IMR-90 (cell line): ENCODE measurements around the gene C12orf54. TPM values are rescaled to one million over a fixed set of nuclear protein-coding genes. Genes with fewer than 3 reads are reported as not detected.

Experiments used
- ATAC-seq: fragments of 200-7000 bp; cut with Tn5 transposase; 2 replicates; pipeline ENCODE4 v1.9.1; 2020; ENCODE audit warnings: low read depth, mild to moderate bottlenecking, moderate library complexity
- BruUV-seq: library from RNA; stranded (reverse); fragments of 400-500 nt; replicated peaks from 2 replicates; lab custom pipeline; 2021; lab: Mats Ljungman, UMichigan
- CTCF ChIA-PET: fragments of 300-600 bp; formaldehyde crosslinking; extraction: SDS; loops from one replicate; lab custom pipeline; 2021; ENCODE audit warnings: antibody characterized with exemption; lab: Yijun Ruan, JAX
- POLR2A ChIA-PET: fragments of 300-600 bp; sonication (Branson Sonifier 250); formaldehyde crosslinking; loops from one replicate; lab custom pipeline; 2022; ENCODE audit warnings: antibody characterized with exemption; ENCODE audit not compliant: unreplicated experiment; lab: Charles Lee
- DNase-seq: peaks from one replicate; pipeline ENCODE4 v3.0.0; 2013
- H2AFZ ChIP-seq: replicated peaks from 2 replicates; pipeline ENCODE3; 2013; ENCODE audit warnings: low read length, mild to moderate bottlenecking; ENCODE audit not compliant: poor library complexity
- H2AK5ac ChIP-seq: 2 replicates; pipeline ENCODE4 v1.6.1; 2013; ENCODE audit warnings: low read depth, low read length, inconsistent platforms
- H2AK9ac ChIP-seq: replicated peaks from 2 replicates; pipeline ENCODE3; 2013; ENCODE audit warnings: mild to moderate bottlenecking, low read depth, low read length, moderate library complexity; ENCODE audit not compliant: poor library complexity
- H2BK120ac ChIP-seq: 2 replicates; pipeline ENCODE4 v1.6.1; 2013; ENCODE audit warnings: low read depth, low read length, inconsistent platforms
- H2BK15ac ChIP-seq: 3 replicates; pipeline ENCODE4 v1.6.1; 2013; ENCODE audit warnings: low read depth, low read length, inconsistent platforms
- H2BK20ac ChIP-seq: 2 replicates; pipeline ENCODE4 v1.6.1; 2013; ENCODE audit warnings: low read depth, mild to moderate bottlenecking, inconsistent platforms, low read length, moderate library complexity
- H2BK5ac ChIP-seq: 2 replicates; pipeline ENCODE4 v1.6.1; 2013; ENCODE audit warnings: mild to moderate bottlenecking, low read depth, low read length, inconsistent platforms; ENCODE audit not compliant: poor library complexity, severe bottlenecking
- H3K14ac ChIP-seq: replicated peaks from 2 replicates; pipeline ENCODE4 v1.6.1; 2013; ENCODE audit warnings: low read depth, low read length, inconsistent platforms
- H3K18ac ChIP-seq: 2 replicates; pipeline ENCODE4 v1.6.1; 2013; ENCODE audit warnings: low read depth, low read length, control low read depth
- H3K23ac ChIP-seq: 2 replicates; pipeline ENCODE4 v1.6.1; 2013; ENCODE audit warnings: low read depth, low read length, inconsistent platforms
- H3K27ac ChIP-seq: 2 replicates; pipeline ENCODE4 v1.5.1; 2013; ENCODE audit warnings: mild to moderate bottlenecking, control low read depth, low read length; ENCODE audit not compliant: insufficient read depth
- H3K27me3 ChIP-seq: 2 replicates; pipeline ENCODE4 v1.6.1; 2013; ENCODE audit warnings: low read length; ENCODE audit not compliant: control insufficient read depth, insufficient read depth
- H3K36me3 ChIP-seq: 2 replicates; pipeline ENCODE4 v1.6.1; 2013; ENCODE audit warnings: low read length, mixed read lengths; ENCODE audit not compliant: control insufficient read depth, insufficient read depth
- H3K4ac ChIP-seq: 2 replicates; pipeline ENCODE4 v1.6.1; 2013; ENCODE audit warnings: low read depth, low read length, inconsistent platforms
- H3K4me1 ChIP-seq: 2 replicates; pipeline ENCODE4 v1.6.1; 2013; ENCODE audit warnings: low read length, mixed read lengths; ENCODE audit not compliant: control insufficient read depth, insufficient read depth
- H3K4me2 ChIP-seq: 2 replicates; pipeline ENCODE4 v1.6.1; 2013; ENCODE audit warnings: low read depth, mild to moderate bottlenecking, control low read depth, low read length, moderate library complexity
- H3K4me3 ChIP-seq: 2 replicates; pipeline ENCODE4 v1.5.1; 2013; ENCODE audit warnings: low read depth, mild to moderate bottlenecking, control low read depth, low read length, moderate library complexity; ENCODE audit not compliant: insufficient read depth
- H3K56ac ChIP-seq: 2 replicates; pipeline ENCODE4 v1.6.1; 2013; ENCODE audit warnings: low read length, inconsistent platforms; ENCODE audit not compliant: insufficient read depth; ENCODE audit errors: extremely low read depth
- H3K79me1 ChIP-seq, 2 experiments: 2 replicates each; pipeline ENCODE4 v1.6.1; 2013; ENCODE audit warnings: low read length in 2 of 2, inconsistent platforms in 1 of 2, low read depth in 1 of 2
- H3K9ac ChIP-seq: 2 replicates; pipeline ENCODE4 v1.6.1; 2013; ENCODE audit warnings: low read depth, low read length, control low read depth
- H3K9me1 ChIP-seq: 2 replicates; pipeline ENCODE4 v1.6.1; 2013; ENCODE audit warnings: low read length, inconsistent platforms; ENCODE audit not compliant: insufficient read depth
- H3K9me3 ChIP-seq: 2 replicates; pipeline ENCODE4 v1.6.1; 2013; ENCODE audit warnings: low read length; ENCODE audit not compliant: control insufficient read depth, insufficient read depth
- H4K20me1 ChIP-seq: 2 replicates; pipeline ENCODE4 v1.6.1; 2013; ENCODE audit warnings: low read length, inconsistent platforms; ENCODE audit not compliant: insufficient read depth
- H4K5ac ChIP-seq: 2 replicates; pipeline ENCODE4 v1.6.1; 2013; ENCODE audit warnings: mild to moderate bottlenecking, low read depth, low read length, control low read depth
- H4K8ac ChIP-seq, 2 experiments: 2 replicates each; pipeline ENCODE4 v1.6.1; 2013; ENCODE audit warnings: low read depth in 2 of 2, low read length in 2 of 2, control low read depth in 1 of 2, inconsistent platforms in 1 of 2
- H4K91ac ChIP-seq: 2 replicates; pipeline ENCODE4 v1.6.1; 2013; ENCODE audit warnings: low read depth, low read length, inconsistent platforms; ENCODE audit not compliant: insufficient read depth
- BHLHE40 ChIP-seq: fragments of 150-350 bp; IDR thresholded peaks from 2 replicates; pipeline ENCODE4 v1.6.1; 2016; ENCODE audit warnings: mild to moderate bottlenecking, low read depth, low read length
- CEBPB ChIP-seq: IDR thresholded peaks from 2 replicates; pipeline ENCODE4 v1.6.1; 2012; ENCODE audit warnings: low read depth, low read length, improper control_type of control experiment
- CHD1 ChIP-seq: IDR thresholded peaks from 2 replicates; pipeline ENCODE4 v1.6.1; 2012; ENCODE audit warnings: low read depth, low read length, improper control_type of control experiment
- FOS ChIP-seq: fragments of 150-350 bp; IDR thresholded peaks from 2 replicates; pipeline ENCODE4 v1.6.1; 2016; ENCODE audit warnings: low read depth, low read length
- MAFK ChIP-seq: IDR thresholded peaks from 2 replicates; pipeline ENCODE4 v1.6.1; 2012; ENCODE audit warnings: low read depth, low read length, improper control_type of control experiment
- MAZ ChIP-seq: IDR thresholded peaks from 2 replicates; pipeline ENCODE4 v1.6.1; 2012; ENCODE audit warnings: low read depth, mild to moderate bottlenecking, low read length, improper control_type of control experiment, moderate library complexity, borderline replicate concordance
- MXI1 ChIP-seq: IDR thresholded peaks from 2 replicates; pipeline ENCODE4 v1.6.1; 2012; ENCODE audit warnings: low read depth, mild to moderate bottlenecking, low read length, moderate library complexity, borderline replicate concordance
- NFE2L2 ChIP-seq: fragments of 150-350 bp; IDR thresholded peaks from 2 replicates; pipeline ENCODE4 v1.6.1; 2016; ENCODE audit warnings: low read depth, mild to moderate bottlenecking, low read length
- POLR2A ChIP-seq: IDR thresholded peaks from 2 replicates; pipeline ENCODE4 v1.6.1; 2012; ENCODE audit warnings: mild to moderate bottlenecking, low read depth, low read length
- RAD21 ChIP-seq: IDR thresholded peaks from 2 replicates; pipeline ENCODE4 v1.6.1; 2012; ENCODE audit warnings: low read length, improper control_type of control experiment
- RCOR1 ChIP-seq: IDR thresholded peaks from 2 replicates; pipeline ENCODE4 v1.6.1; 2012; ENCODE audit warnings: mild to moderate bottlenecking, low read length, improper control_type of control experiment; ENCODE audit not compliant: insufficient replicate concordance
- RFX5 ChIP-seq: IDR thresholded peaks from 2 replicates; pipeline ENCODE4 v1.8.0; 2012; ENCODE audit warnings: low read depth, mild to moderate bottlenecking, low read length, moderate library complexity
- SMC3 ChIP-seq: fragments of 150-350 bp; IDR thresholded peaks from 2 replicates; pipeline ENCODE4 v1.6.1; 2016; ENCODE audit warnings: low read depth, mild to moderate bottlenecking, antibody characterized with exemption, low read length, moderate library complexity
- WGBS, 2 experiments: methylation state at CpG; one replicate each; pipeline versions ENCODE4 v1.1.5 to v1.1.7; 2013; ENCODE audit warnings: missing lambda C conversion rate in 2 of 2; ENCODE audit not compliant: insufficient read length in 1 of 2; ENCODE audit errors: extremely low coverage in 2 of 2; 5-methylcytosine and 5-hydroxymethylcytosine counted together
- dilution Hi-C: fragments of 300-500 bp; cut with HindIII; formaldehyde crosslinking; loops from one replicate; pipeline ENCODE4 v1.14.3; 2018; ENCODE audit warnings: low sequenced_read_pairs; ENCODE audit not compliant: unreplicated experiment
- in situ Hi-C: fragments of 300-500 bp; cut with MboI; formaldehyde crosslinking; loops from 3 replicates; pipeline ENCODE4 v1.14.3; 2019; ENCODE audit warnings: low sequenced_read_pairs, inconsistent platforms, mixed read lengths
- intact Hi-C: fragments of 100-400 bp; cut with micrococcal nuclease; formaldehyde crosslinking; loops from 2 replicates; pipeline ENCODE4 v1.10.0; 2022
- polyA plus RNA-seq, 3 experiments: library from polyadenylated mRNA; depleted of rRNA; stranded (reverse); fragments of >200 nt; gene quantifications; 2 replicates each; pipeline ENCODE4 v1.2.3, GENCODE V29; 2012; ENCODE audit warnings: low replicate concordance in 1 of 3
- total RNA-seq: library from RNA; depleted of rRNA; stranded (reverse); fragments of >200 nt; gene quantifications from 2 replicates; pipeline ENCODE4 v1.2.3, GENCODE V29; 2012
- TF ChIP-seq, protein P1 (sequence below): fragments of 150-350 bp; IDR thresholded peaks from 2 replicates; pipeline ENCODE4 v1.6.1; 2017; ENCODE audit warnings: mild to moderate bottlenecking, antibody characterized with exemption, low read length, low read depth
- TF ChIP-seq, protein P2 (sequence below): conservative IDR thresholded peaks from 2 replicates; pipeline ENCODE4 v1.5.1; 2012; ENCODE audit warnings: mild to moderate bottlenecking, low read depth, low read length, improper control_type of control experiment
- TF ChIP-seq, protein P3 (sequence below): fragments of 150-350 bp; IDR thresholded peaks from 2 replicates; pipeline ENCODE4 v1.6.1; 2016; ENCODE audit warnings: low read depth, mild to moderate bottlenecking, low read length, moderate library complexity, borderline replicate concordance

The C12orf54 gene
- total and polyA plus RNA-seq, 2 of the 4 experiments (the other 2 are of a cell fraction) = not detected

DNA sequence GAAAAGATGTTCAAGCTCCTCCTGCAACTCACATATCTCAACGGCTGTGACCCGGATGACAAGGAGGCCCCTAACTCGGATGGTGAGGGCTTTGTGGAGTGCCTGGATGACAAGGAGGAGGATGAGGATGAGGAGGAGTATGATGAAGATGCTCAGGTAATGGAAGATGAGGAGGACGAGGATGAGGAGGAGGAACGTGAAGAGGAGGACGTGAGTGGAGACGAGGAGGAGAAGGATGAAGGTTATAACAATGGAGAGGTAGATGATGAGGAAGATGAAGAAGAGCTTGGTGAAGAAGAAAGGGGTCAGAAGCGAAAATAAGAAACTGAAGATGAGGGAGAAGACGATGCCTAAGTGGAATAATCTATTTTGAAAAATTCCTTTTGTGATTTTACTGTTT lies 9.2 kb upstream of the C12orf54 start:
- Histone ChIP-seq H3K4me1 (no peaks in the 10 kb centered on the region), H4K8ac (no peak overlapping the region), H3K36me3 (no peaks in the 10 kb centered on the region), H2BK20ac (no peak overlapping the region), H3K4me3 (no peak overlapping the region), H3K14ac (no peak overlapping the region), H3K9me3 (peaks cover 3% of the 10 kb centered on the region; the same call in 1 of the 2 replicates), H4K91ac (no peak overlapping the region), H3K79me1 (no peaks in the 10 kb centered on the region), H3K27ac (no peak overlapping the region), H2AFZ (no peak overlapping the region), H3K27me3 (no peaks in the 10 kb centered on the region), H2BK15ac (no peak overlapping the region), H3K4ac (no peak overlapping the region), H3K56ac (no peak overlapping the region), H3K4me2 (no peak overlapping the region), H4K5ac (no peak overlapping the region), H2BK120ac (no peak overlapping the region), H2AK9ac (no peak overlapping the region), H4K20me1 (no peaks in the 10 kb centered on the region), H3K9me1 (no peaks in the 10 kb centered on the region), H2AK5ac (no peak overlapping the region), H2BK5ac (no peak overlapping the region), H3K18ac (no peak overlapping the region), H3K9ac (no peak overlapping the region), H3K23ac (no peak overlapping the region)
- ChIA-PET POLR2A (no interaction called here), CTCF (no interaction called here)
- in situ Hi-C loops (no loop called here), dilution Hi-C loops (no loop called here), intact Hi-C loops (no loop called here)
- ATAC-seq = no peak
- 50 to 100% methylated on average over 3 to 4 of the region's 9 CpGs for WGBS, 2 experiments
- TF ChIP-seq, protein P1, sequence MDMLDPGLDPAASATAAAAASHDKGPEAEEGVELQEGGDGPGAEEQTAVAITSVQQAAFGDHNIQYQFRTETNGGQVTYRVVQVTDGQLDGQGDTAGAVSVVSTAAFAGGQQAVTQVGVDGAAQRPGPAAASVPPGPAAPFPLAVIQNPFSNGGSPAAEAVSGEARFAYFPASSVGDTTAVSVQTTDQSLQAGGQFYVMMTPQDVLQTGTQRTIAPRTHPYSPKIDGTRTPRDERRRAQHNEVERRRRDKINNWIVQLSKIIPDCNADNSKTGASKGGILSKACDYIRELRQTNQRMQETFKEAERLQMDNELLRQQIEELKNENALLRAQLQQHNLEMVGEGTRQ = no peak
- no peak for TF ChIP-seq RFX5
- no peak for TF ChIP-seq MXI1
- no peak for TF ChIP-seq CHD1
- TF ChIP-seq CEBPB = no peak
- no peak for TF ChIP-seq FOS
- TF ChIP-seq RCOR1 = no peak
- TF ChIP-seq BHLHE40 = no peak
- TF ChIP-seq, protein P2, sequence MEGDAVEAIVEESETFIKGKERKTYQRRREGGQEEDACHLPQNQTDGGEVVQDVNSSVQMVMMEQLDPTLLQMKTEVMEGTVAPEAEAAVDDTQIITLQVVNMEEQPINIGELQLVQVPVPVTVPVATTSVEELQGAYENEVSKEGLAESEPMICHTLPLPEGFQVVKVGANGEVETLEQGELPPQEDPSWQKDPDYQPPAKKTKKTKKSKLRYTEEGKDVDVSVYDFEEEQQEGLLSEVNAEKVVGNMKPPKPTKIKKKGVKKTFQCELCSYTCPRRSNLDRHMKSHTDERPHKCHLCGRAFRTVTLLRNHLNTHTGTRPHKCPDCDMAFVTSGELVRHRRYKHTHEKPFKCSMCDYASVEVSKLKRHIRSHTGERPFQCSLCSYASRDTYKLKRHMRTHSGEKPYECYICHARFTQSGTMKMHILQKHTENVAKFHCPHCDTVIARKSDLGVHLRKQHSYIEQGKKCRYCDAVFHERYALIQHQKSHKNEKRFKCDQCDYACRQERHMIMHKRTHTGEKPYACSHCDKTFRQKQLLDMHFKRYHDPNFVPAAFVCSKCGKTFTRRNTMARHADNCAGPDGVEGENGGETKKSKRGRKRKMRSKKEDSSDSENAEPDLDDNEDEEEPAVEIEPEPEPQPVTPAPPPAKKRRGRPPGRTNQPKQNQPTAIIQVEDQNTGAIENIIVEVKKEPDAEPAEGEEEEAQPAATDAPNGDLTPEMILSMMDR = no peak
- TF ChIP-seq, protein P3, sequence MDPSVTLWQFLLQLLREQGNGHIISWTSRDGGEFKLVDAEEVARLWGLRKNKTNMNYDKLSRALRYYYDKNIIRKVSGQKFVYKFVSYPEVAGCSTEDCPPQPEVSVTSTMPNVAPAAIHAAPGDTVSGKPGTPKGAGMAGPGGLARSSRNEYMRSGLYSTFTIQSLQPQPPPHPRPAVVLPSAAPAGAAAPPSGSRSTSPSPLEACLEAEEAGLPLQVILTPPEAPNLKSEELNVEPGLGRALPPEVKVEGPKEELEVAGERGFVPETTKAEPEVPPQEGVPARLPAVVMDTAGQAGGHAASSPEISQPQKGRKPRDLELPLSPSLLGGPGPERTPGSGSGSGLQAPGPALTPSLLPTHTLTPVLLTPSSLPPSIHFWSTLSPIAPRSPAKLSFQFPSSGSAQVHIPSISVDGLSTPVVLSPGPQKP = no peak
- no peak for TF ChIP-seq MAFK
- TF ChIP-seq NFE2L2 = no peak
- no peak for TF ChIP-seq POLR2A
- no peak for TF ChIP-seq MAZ
- TF ChIP-seq SMC3 = no peak
- no peak for TF ChIP-seq RAD21
- no peak for DNase-seq
- BruUV-seq = no TSS peak
